Measurements from ENCODE around the gene FRMD4A.

FRMD4A gene

DNA sequence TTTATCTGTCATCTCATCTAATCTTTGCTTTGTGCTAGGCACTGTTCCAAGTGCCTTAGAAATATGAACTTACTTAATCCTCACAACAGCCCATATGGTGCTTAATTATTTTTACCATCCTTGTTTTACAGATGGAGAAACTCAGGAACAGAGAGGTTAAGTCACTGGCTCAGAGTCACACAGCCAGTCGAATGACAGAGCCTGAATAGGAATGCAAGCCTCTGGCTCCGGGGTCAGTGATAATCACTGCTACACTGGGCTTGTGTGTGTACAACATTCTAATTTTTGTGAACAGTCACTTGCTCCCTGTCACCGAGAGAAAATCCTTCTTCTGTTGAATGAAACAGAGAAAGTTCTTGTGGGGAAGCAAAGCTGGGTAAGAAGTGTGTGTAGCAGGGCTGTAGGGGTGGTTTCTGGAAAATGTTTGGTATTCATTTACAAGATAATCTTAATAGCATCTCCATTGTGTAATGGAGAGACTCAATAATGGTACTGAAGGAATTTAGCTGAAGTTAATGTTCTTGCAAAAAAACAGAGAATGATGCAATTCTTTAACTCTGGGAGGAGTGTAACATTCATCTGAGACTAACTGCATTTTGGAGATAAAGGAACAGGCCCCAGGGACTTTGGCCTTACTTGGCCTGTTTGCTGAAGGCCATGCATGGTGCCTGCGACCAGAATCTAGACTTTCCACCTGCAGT, 290.6 kb downstream of the FRMD4A start:
- DNase-seq: no peak

DNA sequence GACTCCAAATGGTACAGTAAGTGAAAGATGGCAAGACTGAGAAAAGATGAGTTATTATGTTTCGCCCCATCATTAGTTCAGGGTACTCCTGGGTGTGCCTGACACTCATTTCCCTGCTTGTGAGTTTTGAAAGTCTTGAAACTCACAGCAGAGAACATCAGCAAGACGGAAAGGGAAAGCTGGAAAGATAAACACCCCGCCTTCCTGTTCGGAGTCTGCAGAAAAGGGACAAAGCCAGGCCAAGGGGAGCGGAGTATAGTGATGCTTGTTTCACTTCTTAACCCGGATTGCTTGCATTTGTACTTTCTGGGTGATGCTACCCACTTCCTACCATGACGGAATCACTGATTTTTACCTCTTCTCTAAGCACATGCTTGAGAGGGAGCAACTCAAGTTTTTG, 294.5 kb downstream of the FRMD4A start:
- DNase-seq: no peak

DNA sequence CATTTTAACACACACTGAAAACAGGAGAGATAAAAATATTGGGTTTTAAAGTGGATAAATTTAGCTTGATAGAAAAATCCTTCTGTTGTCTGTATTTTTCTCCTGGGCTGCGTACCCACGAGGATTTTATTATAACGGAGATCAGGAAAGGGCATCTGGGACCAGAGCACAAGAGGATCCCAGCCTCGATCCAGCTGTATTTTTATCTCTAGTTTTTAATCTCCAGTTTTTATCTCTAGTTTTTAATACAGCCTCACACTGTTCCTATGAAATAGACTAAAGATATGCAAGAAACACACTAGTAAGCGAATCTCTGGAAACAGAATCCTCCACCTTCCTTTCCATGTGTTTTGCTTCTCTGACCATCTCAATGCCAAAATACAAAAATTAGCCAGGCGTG, 295.2 kb downstream of the FRMD4A start:
- no peak for DNase-seq

DNA sequence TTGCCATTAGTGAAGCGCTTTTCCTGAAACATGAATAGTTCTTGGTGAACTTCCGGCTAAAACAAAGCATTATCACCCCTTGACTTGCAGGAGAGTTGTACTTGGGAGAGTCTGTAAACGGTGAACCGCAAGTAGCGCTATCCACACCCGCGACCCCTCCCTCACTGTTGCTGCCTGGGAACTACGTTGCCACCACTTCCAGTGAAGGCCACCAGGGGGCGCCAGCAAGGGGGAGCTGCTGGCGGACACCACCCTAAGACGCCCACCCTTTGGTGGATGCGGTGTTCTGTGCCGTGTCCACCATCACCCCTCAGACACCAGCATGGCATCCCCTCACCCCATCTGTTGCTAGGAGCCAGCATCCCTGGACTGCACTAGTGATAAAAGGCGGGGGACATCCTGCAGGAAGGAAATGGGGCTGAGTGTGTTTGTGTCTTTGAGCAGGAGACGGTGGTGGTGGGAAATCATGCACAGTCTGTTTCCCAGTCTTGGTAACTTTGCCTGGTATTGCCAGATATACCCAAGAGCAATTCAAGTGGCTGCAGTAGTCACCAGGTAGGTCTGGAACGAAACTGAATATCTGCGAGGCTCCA, 298.2 kb downstream of the FRMD4A start:
- DNase-seq: peak; percentile 61

DNA sequence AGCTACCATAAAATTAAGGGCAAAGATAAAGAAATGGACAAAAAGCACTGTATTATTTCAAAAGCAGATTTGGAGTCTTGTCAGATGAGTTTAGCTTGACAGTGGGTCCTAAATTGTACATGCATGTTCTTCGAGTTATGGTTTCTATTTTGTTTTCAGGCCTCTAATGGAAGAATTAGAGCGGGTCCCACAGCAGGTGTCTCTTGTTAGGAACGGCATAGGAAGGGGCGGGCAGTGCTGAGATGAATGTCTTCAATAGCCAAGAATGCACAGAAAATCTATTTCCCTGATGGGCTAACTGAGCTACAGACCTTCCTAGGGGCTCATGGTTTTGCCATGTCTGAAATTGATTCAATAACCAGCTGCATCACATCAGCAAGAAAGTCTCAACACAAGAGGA, 304.4 kb downstream of the FRMD4A start:
- DNase-seq: no peak

DNA sequence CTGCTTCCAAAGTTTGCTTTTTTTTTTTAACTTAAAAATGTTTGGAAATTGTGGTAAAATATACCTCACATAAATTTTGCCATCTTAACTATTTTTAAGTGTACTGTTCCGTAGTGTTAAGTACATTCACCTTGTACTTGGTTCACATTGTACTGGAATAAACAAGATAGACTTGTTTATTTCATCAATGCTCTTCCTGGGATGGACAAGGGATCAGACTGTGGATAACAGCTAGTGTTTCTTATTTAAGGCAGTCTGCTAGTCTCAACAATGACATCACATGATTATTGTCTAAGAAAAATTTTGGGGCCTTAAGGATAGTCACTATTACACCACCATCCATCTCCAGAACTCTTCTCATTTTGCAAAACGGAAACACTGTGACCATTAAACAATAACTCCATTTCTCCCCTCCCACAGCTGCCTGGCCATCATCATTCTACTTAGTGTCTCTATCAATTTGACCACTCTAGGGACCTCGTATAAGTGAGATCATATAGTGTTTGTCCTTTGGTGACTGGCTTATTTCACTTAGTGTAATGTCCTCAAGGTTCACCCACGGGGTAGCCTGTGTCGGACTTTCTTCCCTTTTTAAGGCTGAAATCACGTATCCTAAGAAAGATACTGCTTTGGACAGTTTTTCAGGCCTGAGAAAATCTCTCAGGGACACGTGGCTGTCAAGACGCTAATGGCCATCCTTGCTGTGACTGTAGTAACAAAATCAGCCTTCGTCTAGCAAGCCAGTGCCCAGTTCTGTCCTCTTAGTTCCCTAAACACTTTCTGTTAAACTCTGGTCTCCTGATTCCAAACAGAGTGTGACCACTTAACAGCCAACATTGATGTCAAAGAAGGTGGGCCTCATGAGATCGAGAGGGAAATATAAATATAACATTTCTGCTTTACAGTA, 305.2 kb downstream of the FRMD4A start:
- no peak for DNase-seq

DNA sequence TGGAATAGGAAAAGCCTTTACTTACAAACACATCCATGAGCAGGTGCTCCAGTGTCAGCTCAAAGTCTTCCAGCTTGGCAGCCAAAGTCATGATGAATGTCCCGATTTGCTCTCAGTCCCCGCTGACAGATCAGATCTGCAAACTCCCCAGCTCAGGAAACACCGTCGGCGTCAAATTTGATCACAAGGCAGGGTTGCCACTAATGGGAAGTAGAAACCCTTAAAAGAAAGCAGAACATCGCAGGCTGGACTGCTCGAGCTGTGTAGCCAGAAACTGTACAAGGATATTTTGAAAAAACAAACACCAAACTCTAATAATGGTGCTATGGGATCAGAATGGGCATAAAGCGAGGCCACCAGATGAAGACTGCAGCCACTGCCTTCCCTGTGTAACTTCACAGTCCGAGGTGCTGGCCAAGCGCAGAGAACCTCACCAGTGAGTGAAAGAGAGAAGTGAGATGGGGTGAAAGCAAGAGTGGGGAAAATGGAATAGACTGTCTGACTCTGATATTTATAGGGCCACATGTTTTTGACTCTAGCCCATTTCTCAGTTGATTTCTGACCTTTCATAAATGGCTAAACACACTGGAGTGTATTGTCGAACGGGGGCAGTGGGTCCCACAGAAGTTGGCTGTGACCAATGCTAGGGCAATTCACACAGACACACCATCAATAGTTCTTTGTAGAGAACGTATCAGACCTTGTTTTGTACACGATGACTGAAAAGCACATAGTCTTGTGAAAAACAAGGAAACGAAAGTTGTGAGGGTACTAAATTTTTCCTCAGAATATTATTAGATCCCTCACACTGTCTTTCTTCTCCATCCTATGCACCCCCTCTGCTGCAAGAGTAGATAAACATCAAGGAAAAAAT, 306.2 kb downstream of the FRMD4A start:
- no peak for DNase-seq

DNA sequence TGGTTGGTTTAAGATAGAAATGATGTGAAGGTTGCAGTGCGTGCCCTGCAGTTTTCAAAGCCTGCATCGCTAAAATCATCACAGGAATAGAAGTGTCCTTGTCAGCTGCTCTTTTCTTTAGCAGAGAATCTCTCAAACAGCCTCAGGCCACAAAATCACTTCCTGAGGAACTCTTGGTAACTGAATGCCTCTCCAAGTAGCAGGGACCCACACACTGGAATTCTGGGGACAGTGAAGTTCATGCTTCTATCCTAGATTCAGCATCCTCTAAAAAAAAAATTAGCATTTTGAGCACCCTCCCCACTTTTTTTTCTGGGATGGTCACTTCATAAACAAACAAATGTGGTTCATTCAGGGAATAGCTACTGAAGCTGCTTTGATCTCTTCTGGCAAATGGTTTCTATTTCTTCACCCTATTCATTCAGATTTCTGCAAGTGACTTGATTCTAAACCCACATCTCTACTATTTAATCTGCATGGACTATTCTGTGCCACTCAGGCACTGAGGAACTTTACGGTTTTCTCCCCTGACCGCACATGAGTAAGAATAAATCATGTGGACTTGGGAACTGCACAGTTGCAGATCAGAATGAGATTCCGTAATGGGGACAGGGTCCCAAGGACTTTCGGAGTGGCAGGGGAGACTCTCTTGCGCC, 306.9 kb downstream of the FRMD4A start:
- DNase-seq: no peak

DNA sequence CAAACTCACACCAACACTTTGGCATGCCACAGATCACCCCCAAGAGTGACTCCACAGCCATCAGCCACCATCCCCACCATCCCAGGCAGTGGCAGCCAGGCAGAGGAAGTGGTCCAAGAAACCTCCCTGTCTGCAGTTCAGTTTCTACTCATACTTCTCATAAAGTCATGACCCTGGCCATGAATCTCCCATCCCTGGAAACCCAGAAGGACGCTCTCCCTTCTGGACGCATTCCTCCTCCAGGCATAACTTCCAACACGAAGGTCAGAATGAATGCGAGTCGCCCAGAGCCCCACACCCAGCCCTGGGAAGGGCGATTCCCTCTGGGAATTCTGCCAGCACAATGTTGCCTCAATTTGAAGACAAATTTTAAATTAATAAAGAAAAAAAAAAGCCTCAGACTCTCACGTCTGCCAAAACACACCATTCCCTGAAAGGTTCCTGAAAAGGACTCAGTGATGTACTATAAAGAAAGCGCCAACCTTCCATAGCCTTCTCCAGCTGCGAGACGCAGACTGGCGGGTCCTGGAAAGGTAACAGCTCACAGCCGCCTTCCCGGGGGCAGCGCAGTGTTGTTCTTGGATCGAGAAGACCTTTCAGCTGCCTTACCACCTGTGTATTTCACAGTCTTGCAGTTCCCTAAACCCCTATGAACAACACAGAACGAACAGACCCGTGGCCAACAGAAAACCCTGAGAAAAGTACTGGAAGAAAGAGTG, 307.6 kb downstream of the FRMD4A start:
- no peak for DNase-seq

DNA sequence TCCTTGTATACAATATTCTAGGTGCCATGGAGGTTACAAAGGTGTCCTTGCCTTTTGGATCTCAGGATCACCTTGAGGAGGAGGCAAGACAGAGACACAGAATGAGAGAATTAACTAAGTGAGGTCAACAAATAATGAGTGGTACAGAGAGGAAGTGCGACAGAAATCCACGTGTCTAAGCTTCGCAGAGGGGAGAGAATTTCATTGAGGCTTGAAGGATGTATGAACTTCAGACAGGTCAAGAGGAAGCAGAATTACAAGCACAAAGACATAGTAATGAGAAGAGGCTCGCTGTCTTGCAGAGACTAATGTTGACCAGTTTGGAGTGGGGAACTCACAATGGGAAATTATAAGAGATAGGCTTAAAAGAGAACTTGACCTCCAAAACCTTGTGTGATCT, 308.7 kb downstream of the FRMD4A start:
- DNase-seq: no peak

DNA sequence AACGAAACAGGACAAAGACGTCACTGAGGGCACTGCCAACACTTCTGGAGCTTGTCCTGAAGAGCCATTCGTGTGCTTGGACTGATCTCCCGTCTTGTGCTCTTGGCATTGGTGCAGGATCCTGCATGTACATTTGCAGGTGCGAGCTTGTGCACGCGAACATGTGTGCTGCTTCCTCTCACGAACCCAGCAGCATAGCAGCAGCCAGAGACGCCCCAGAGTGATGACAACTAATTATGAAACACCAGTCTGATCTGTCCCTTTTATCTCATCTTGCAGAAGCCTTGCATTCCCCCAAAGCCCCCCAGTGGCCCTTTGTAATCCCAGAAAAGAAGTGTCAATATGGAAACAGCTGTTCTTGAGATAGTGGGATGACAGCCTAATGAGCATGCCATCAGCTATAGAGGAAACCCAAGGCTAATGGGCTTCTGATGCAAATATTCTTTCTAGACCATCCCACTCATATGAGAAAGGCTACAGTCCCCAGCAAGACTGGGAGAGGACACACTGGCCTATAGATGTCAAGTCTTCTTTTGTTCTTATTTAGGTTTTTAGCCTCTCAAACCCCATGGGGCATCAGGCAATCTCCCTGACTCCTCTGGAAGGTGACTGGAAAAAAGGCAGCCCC, 310.6 kb downstream of the FRMD4A start:
- no peak for DNase-seq

DNA sequence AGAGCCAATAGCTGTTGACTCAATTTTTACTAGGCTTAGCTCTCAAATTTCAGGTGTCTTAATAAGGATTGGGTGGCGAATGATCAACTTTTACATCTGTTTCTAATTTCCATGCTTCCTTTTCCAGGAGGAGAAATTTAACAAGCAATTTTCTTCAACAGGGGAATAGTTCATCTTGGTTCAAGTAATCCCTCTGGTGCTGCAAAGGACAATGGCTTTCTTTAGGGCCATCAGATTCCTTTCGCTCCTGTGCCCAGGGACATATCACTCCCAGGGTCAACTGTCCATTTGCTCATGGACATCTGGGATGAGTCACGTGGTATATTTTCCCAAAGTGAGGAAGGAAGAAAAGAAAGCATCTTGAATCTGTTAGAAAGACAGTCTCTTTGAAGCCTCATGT, 313.3 kb downstream of the FRMD4A start:
- DNase-seq: no peak

DNA sequence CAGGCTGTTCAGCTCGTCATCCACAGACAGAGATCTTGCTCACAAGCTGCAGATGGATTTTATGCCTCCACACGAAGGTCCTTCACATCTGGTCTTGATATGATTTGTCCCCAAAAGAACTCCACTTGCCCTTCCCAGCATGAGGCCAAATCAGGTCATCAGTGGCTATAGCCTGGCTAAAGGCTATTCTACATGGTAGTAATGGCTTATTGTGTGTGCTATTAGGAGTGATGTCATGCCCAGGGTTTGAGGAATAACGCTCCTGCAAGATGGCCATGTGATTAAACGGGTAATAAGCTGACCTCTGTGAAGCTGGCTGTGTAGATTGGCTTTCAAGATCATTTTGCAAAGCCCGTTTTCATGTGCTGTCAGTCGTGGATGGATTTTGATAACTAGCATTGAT, 313.8 kb downstream of the FRMD4A start:
- DNase-seq: no peak

DNA sequence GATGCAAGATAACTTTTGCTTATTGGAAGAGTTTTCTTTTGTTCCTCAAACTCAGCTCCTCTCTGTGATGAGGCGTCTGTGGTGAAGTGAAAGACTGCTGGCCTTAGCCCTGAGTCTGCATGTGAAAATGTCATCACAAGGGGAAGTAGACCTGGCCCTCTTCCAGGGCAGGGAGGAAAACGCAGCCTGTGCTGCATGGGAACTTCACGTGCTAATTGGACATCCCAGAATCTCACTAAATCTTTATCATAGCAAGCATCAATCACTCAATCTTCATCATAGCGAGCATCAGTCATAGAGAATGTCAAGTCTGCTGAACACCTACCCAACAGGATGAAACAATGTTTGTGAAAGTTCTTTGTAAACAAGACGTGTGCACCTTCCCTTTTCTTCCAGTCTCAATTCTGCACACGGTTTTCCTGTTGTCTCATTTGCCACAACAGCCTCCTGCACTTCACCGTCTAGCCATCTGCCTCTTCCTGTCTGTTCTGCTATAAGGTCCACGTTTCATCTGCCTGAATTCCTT, 314.6 kb downstream of the FRMD4A start:
- DNase-seq: no peak

DNA sequence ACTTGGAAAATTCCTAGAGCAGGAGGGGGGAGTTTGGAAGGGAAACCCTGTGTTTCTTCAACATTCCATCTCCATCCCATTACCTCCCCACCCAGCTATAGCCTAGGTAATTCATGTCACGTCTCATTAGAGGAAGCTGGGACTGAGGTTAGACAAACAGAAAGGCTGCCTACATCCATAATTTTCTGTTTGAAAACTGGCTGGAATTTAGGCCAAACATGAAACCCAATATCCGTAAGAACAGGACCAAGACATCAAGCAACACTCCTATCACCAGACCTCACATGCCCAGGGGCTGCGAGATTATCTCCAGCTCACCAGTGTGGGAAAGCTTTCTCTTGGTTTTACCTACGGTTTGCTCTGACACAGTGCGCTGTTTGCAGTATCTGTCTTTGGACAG, 316.3 kb downstream of the FRMD4A start:
- DNase-seq: no peak

DNA sequence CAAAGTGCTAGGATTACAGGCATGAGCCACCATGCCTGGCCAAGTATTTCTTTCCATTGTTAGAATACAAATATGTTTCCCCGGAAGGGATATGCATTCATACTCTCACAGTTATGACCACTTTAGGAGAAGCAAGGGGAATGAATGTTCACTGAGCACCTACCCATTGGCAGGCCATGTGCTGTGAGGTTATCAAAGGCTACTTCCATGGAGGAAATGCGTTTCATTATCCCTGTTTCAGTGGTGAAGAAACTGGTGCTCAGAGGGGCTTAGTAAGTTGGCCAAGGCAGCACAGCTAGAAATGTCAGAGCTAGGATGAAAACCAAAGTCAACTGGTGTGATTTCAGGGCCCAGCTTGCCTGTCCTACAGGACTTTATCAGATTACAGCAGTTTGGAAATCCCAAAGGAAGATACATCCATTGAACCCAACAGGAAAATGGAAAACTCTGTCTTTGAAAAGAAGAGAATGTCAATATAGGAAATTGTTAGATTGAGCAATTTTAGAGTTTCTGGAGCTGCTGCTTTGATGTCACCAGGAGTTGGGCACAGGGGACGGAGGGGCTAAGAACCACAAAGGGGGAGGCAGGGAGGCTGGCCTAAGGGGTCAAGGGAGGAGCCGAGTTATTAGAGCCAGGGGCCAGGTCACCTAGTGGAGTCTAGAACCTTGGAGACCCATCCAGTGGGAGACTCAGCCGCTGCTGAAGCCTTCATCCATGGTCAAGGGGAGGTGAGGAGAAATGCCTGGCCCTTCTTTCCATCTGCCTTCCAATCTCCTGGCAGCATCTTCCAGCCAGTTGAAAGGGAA, 319.8 kb downstream of the FRMD4A start:
- no peak for DNase-seq

DNA sequence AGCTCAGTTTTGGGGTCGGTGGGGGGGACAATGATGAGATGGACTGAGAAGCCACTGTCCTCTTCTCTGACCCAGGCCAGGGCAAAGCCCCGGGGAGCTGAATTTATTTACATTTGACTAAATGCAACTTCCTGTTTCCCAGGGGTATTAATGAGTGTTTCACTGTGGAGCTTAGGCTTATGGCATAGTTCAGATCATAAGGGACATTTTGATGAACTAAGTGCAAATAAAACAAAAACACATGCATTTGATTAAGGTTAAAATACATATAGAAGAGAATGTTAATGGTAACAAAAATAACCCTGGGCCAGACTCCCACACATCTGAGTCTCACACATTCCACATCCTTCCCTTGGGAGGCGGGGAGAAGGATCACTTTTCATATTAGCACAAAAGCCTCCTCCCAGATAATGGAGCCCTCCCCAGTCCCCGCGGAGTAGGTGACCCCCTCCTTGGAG, 320.6 kb downstream of the FRMD4A start:
- no peak for DNase-seq

DNA sequence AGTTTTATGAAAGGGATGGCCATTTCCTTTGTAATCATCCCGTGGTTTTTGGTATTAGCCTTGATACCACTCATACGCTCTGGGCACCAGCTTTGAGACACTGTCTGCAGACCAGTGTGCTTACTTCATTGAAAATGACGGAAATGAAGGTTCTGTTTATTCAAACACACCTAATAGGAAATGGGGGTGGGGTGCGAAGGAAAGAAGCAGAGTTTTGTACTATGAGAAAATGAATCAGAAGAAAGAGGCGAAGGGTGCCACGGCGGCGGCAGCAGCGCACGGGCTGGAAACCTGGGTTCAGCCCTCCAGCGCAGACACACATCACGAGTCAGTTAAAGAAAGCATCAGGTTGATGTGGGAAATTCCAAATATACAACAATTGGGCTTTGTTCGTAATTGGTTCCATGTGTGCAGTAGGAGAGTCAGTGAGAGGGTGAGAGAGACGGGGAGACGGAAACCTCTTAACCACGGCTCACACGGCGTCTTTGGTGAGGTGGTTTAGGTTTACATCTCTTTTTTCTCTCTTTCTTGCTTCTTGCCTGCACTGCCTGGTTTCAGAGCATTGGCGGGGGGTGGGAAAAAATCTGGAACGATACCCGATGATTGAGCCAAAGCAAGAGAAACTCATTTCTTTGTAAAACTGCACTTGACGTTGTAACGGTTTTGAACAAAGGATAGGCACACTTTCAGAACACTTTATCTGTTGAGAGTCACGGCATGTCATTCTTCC, 321.2 kb downstream of the FRMD4A start:
- peak; percentile 83 for DNase-seq

DNA sequence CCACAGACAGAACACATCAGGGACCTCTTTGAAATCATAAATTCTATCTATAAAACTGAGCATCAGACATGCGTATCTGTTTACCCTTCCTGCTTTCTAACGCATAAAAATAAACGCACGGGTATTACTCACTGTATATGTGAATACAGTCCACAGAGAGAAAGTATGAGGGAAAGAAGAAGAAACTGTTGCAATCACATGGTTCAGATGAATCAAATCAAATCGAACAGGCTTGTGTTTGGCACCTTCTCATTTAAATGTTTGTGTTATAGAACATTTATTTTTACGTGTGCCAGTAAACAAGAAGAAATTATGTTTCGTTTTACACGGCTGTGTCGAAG, 322.0 kb downstream of the FRMD4A start:
- DNase-seq: no peak
